Psoas muscle (tissue), 8 donors: ENCODE data around the gene OR10G8. TPM values are rescaled to one million over a fixed set of nuclear protein-coding genes. Genes with fewer than 3 reads are reported as not detected.

Experiments
- ATAC-seq, 4 donors: fragments of 200-7000 bp; cut with Tn5 transposase; one replicate each; pipeline ENCODE4 v1.9.1; 2020; ENCODE audit warnings: moderate library complexity in 3 of 4, mild to moderate bottlenecking in 2 of 4
- DNase-seq, 2 donors: peaks; one replicate each; pipeline ENCODE4 v3.0.0-alpha.2; 2020
- H3K27ac ChIP-seq: fragments of 200-600 bp; one replicate; pipeline ENCODE4 v1.8.0; 2022
- H3K27me3 ChIP-seq, 3 donors: fragments of 200-600 bp in 1 of 3; one replicate each; pipeline versions ENCODE4 v1.6.1 to v1.8.0; 2013 to 2022; ENCODE audit warnings: low read length in 2 of 3, mild to moderate bottlenecking in 2 of 3, moderate library complexity in 1 of 3; ENCODE audit not compliant: insufficient read depth in 3 of 3
- H3K36me3 ChIP-seq, 2 donors: fragments of 200-600 bp in 1 of 2; one replicate each; pipeline versions ENCODE4 v1.6.1 to v1.8.0; 2013 to 2022; ENCODE audit warnings: low read depth in 1 of 2, mild to moderate bottlenecking in 1 of 2, moderate library complexity in 1 of 2; ENCODE audit not compliant: insufficient read depth in 1 of 2
- H3K4me1 ChIP-seq: fragments of 200-600 bp; one replicate; pipeline ENCODE4 v1.8.0; 2022
- H3K4me3 ChIP-seq: fragments of 200-600 bp; one replicate; pipeline ENCODE4 v1.8.0; 2022; ENCODE audit warnings: mild to moderate bottlenecking
- H3K9me3 ChIP-seq: fragments of 200-600 bp; one replicate; pipeline ENCODE4 v1.8.0; 2022
- WGBS, 3 donors: extraction: QIAGEN DNeasy Blood & Tissue Kit; methylation state at CpG; one replicate each; pipeline versions ENCODE4 v1.1.6 to v1.1.7; 2013; 5-methylcytosine and 5-hydroxymethylcytosine counted together
- intact Hi-C, 2 donors: fragments of 100-400 bp; cut with DNase I; formaldehyde crosslinking; loops; one replicate each; pipeline versions ENCODE4 v1.11.0 to v1.14.2; 2022
- polyA plus RNA-seq, 3 donors: library from polyadenylated mRNA; stranded (reverse); fragments of 200-250 nt; gene quantifications; one replicate each; pipeline ENCODE4 v1.2.3, GENCODE V29; 2013
- total RNA-seq, 4 donors: library from RNA; stranded (reverse); fragmentation: NEBNext Ultra II Directional in 2 of 4; extraction: Animal tissue kit (Norgen Biotek cat#: 25700) in 2 of 4; gene quantifications; one replicate each; pipeline versions ENCODE4 v1.2.1 to v1.2.4, GENCODE V29; 2021 to 2023
- TF ChIP-seq, protein P1 (sequence below): fragments of 200-600 bp; IDR thresholded peaks from one replicate; pipeline ENCODE4 v1.8.0; 2022; ENCODE audit warnings: antibody characterized with exemption
- donor health status: healthy with polysubstance abuse.
- donor health status: DM: no; HTN: no; CAD: no; lungs with moderate emphysema.
- donor health status: Bipolar disorder and iron deficiency.
- donor health status: healthy.
- donor health status: DM: yes; HTN: yes; CAD: no.
- donor health status: DM: no; HTN: no; CAD: no.
- donor health status: DM: no; HTN: no; CAD: no.
- donor health status: DM: yes; HTN: yes; CAD: no.

Gene OR10G8
- total and polyA plus RNA-seq, 7 donors = not detected

DNA sequence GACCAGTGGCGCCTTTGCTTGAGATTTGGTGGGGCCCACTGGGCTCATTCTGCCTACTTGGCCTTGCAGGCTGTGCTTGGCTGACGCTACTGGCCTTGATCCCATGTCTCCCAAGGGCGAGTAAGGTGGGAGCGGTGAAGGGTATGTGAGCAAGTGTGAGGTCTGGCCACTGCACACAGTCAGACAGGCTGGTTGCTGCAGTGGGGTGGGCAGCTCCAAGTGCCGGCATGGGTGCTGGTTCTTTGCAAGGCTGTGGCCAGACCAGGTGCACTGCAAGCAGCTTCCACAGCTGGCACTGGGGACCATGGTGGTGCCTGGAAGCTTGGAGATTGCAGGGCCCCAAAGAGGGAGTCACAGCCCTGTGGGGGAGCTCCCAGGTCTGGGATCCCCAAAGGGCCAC lies 48.0 kb downstream of the OR10G8 start:
- ATAC-seq = no peak
- no peaks in the 10 kb centered on the region for H3K9me3 ChIP-seq
- TF ChIP-seq, protein P1, sequence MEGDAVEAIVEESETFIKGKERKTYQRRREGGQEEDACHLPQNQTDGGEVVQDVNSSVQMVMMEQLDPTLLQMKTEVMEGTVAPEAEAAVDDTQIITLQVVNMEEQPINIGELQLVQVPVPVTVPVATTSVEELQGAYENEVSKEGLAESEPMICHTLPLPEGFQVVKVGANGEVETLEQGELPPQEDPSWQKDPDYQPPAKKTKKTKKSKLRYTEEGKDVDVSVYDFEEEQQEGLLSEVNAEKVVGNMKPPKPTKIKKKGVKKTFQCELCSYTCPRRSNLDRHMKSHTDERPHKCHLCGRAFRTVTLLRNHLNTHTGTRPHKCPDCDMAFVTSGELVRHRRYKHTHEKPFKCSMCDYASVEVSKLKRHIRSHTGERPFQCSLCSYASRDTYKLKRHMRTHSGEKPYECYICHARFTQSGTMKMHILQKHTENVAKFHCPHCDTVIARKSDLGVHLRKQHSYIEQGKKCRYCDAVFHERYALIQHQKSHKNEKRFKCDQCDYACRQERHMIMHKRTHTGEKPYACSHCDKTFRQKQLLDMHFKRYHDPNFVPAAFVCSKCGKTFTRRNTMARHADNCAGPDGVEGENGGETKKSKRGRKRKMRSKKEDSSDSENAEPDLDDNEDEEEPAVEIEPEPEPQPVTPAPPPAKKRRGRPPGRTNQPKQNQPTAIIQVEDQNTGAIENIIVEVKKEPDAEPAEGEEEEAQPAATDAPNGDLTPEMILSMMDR = no peak
- H3K36me3 ChIP-seq = no peaks in the 10 kb centered on the region
- no peaks in the 10 kb centered on the region for H3K4me1 ChIP-seq
- H3K27ac ChIP-seq = no peak overlapping the region
- H3K27me3 ChIP-seq = peaks cover 0 to 30% (median 0%) of the 10 kb centered on the region in 3 donors
- 83 to 90% (median 87%) methylated on average over 5 of the region's 5 CpGs for WGBS, 3 donors
- intact Hi-C loops = loop anchor here (5.0 to 10.0 kb wide), 2 partner anchors 118 to 510 kb away; no protein-coding TSS in a partner anchor
- DNase-seq = no peak
- H3K4me3 ChIP-seq = no peak overlapping the region

DNA sequence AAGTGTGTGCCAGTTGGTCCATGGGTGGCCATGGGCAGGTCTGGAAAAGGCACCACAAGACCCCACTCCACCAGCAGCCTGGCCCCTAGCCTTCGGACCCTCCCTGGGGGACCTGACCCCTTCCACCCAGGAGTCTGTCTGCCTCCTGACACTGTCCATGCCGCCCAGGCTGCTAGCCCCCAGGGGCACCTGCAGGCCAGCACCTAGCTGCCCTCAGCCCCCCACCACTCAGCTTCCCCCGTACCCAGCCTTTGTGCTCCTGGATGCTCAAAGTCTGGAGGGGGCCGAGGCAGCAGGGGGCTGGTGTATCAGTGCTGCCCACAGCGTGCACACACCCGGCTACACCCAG lies 48.9 kb downstream of the OR10G8 start:
- WGBS, 3 donors = 47 to 76% (median 62%) methylated on average over 5 to 6 of the region's 6 CpGs
- Histone ChIP-seq H3K27me3 (peaks cover 0 to 23% (median 0%) of the 10 kb centered on the region in 3 donors), H3K4me3 (no peak overlapping the region), H3K9me3 (no peaks in the 10 kb centered on the region), H3K36me3 (no peaks in the 10 kb centered on the region), H3K4me1 (no peaks in the 10 kb centered on the region), H3K27ac (no peak overlapping the region)
- intact Hi-C loops = loop anchor here (10.0 kb wide), 1 partner anchor 509 kb away; no protein-coding TSS in a partner anchor
- no peak for ATAC-seq
- TF ChIP-seq, protein P1 = no peak
- no peak for DNase-seq

DNA sequence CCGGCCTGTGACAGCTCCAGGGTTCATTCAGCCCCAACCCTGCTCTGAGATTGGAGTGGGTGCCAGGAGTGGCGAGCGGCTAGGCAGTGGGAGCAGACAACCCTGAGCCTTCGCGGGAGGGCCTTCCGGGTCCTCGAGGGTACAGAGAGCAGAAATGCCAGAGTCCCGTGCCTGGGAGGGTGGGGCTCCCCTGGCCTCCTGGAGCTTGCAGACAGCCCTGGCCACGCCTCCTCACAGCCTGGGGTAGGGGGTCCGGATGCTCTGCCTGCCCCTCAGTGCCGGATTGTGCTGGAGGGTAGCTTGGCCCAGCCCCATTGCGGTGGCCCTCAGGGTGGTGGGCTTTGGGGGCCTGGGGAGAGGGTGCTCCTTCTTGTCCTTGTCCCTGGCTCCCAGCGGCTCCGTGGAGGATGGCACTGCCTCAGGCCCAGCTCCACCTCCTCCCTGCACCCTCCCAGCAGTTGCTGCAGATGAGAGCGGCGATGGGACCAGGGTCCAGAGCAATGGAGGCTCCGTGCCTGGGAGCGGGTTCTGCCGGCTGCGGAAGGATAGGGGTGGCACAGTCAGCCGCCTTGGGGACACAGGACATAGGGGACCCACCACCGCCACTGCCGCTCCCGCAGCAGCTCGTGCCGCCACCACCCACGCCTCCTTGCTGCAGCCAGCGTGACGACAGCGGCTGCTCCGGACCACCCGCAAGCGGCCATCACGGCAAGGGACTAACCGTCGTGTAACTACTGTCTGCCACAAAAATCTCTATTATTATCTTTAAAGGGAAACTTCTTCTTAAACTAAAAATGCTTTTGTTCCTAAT lies 49.4 kb downstream of the OR10G8 start:
- ATAC-seq (peak in 1 of 4 donors; percentile 36), DNase-seq (peak; percentile 23 to 58)
- WGBS, 3 donors = 6 to 7% (median 6%) methylated on average over 34 to 36 of the region's 36 CpGs
- no peaks in the 10 kb centered on the region for H3K9me3 ChIP-seq
- H3K36me3 ChIP-seq = no peaks in the 10 kb centered on the region
- no peak overlapping the region for H3K27ac ChIP-seq
- no peaks in the 10 kb centered on the region for H3K4me1 ChIP-seq
- H3K27me3 ChIP-seq = peaks cover 0 to 18% (median 0%) of the 10 kb centered on the region in 3 donors
- TF ChIP-seq, protein P1 = no peak
- H3K4me3 ChIP-seq = peak overlapping the region; percentile 56
- intact Hi-C loops = loop anchor here (10.0 kb wide), 1 partner anchor 509 kb away; no protein-coding TSS in a partner anchor

DNA sequence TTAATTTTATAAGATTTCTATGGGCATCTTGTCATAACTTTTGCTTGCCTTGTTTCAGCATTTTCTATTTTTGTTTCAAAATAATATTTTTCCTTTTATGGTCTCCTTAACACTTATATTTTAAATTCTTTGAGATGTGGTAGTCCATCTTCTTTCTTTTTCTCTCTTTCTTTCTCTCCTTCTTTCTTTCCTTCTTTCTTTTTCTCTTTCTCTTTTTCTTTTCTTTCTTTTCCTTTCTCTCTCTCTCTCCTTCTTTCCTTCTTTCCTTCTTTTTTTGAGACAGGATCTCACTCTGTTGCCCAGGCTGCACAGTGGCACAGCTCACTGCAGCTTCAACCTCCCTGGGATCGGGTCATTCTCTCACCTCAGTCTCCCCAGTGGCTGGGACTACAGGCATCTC lies 50.7 kb downstream of the OR10G8 start:
- TF ChIP-seq, protein P1 = no peak
- ATAC-seq = no peak
- WGBS, 3 donors = 43 to 94% (median 85%) methylated on average over 1 of the region's 1 CpG
- Histone ChIP-seq H3K36me3 (no peaks in the 10 kb centered on the region), H3K9me3 (no peaks in the 10 kb centered on the region), H3K4me3 (no peak overlapping the region), H3K27ac (no peak overlapping the region), H3K4me1 (no peaks in the 10 kb centered on the region), H3K27me3 (peaks cover 0 to 18% (median 0%) of the 10 kb centered on the region in 3 donors)
- no peak for DNase-seq
- intact Hi-C loops = loop anchor here (10.0 kb wide), 1 partner anchor 508 kb away; no protein-coding TSS in a partner anchor
